NCI-H1436 treated with DMSO at 0.1 percent for 48 hours (cell line): ENCODE results near the gene TARS2.

Source experiments
- DNase-seq: peaks from one replicate; lab custom pipeline; 2025; lab: John Stamatoyannopoulos, UW

The TARS2 gene, protein sequence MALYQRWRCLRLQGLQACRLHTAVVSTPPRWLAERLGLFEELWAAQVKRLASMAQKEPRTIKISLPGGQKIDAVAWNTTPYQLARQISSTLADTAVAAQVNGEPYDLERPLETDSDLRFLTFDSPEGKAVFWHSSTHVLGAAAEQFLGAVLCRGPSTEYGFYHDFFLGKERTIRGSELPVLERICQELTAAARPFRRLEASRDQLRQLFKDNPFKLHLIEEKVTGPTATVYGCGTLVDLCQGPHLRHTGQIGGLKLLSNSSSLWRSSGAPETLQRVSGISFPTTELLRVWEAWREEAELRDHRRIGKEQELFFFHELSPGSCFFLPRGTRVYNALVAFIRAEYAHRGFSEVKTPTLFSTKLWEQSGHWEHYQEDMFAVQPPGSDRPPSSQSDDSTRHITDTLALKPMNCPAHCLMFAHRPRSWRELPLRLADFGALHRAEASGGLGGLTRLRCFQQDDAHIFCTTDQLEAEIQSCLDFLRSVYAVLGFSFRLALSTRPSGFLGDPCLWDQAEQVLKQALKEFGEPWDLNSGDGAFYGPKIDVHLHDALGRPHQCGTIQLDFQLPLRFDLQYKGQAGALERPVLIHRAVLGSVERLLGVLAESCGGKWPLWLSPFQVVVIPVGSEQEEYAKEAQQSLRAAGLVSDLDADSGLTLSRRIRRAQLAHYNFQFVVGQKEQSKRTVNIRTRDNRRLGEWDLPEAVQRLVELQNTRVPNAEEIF

DNA sequence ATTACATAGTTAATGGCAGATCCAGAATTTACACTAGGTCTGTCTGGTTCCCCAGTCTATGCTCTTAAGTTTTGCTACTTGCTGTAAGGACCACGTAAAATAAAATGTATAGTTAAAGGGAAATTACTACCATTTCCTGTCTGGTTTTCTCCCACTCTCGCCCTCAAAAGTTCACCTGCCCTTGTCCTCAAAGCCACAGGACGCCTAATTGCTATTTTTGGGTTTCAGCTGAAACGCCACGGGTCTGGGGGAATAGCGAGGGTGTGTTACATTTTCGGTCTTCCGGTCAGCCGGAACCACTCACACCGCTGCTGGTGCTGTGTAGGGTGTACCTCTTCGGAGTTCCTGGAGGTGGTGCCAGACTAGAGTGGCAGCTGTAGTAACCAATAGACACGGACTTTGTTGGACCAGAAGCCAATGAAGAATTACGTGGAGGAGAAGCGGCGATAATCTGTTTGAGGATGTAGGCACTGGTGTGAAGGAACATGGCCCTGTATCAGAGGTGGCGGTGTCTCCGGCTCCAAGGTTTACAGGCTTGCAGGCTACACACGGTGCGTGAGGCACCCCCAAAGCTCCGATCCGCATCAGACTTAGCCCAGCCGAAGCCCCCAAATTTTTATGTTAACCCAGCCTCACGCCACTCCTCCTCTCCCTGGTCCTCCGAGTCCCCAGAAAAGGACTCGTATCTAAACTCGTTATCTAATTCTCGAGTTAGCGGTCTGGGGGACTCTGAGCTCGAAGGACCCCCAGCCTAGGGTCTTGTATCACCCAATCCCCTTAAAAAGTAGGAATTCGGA, at the start of gene TARS2:
Gene TARS2 (plus strand): TSS at position 454 of the 797 bp plus-strand sequence. CDS start 32 bp downstream, at position 486.
- peak; percentile 93 for DNase-seq

DNA sequence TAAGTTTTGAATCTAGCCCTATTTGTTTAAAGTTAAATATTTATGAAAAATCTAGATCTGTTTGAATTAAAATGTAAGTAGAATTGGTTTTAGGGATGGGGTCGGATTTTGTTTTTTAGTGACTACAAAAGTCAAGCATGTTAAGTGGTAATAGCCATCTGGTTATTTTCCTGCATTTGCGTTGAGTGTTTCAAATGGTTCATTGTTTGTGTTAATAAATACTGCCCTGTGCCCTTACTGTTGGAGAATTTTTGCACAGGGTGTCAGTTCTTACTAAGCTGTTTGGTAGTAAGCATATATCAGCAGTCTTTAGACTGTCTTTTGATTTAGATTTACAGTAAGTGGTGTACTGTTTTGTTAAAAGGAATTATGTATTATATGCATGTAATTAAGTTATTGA, 46.1 kb upstream of the TARS2 start:
- DNase-seq = no peak

DNA sequence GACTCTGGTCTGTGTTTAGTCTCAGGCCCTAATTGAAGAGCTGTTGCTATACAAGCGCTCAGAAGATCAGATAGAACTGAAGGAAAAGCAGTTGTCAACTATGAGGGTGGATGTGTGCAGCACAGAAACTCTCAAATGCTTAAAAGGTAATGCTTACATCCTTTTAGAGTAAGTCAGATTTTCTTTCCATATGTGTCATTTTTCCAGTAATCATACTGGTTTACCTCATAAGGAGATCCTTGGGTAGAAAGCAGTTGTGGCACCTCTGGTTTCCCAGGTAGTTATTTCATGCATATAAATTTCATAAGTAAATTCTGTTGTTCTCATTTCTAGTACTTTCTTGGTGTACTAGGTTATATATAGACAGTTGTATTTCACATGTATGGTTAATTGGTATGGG, 43.0 kb upstream of the TARS2 start:
- no peak for DNase-seq

DNA sequence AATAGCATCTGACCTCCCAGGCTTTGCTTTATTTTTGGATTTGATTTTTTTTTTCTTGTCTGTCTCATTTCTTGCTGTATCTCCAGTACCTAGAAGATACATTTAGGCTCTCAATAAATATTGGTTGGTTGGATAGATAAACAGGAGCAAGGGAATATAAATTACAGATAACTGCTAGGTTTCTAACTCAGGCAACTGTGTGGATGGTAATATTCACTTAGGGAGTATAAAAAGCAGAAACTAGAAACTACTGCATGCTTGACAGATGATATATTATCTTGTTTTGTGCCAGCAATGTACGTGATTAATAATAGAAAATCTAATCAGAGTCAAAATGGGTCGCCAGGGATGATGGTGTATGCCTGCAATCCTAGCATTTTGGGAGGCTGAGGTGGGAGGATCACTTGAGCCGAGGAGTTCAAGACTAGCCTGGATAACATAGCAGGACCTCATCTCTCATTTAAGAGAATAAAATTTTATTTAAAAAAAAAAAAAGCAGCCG, 31.0 kb upstream of the TARS2 start:
- DNase-seq = no peak

DNA sequence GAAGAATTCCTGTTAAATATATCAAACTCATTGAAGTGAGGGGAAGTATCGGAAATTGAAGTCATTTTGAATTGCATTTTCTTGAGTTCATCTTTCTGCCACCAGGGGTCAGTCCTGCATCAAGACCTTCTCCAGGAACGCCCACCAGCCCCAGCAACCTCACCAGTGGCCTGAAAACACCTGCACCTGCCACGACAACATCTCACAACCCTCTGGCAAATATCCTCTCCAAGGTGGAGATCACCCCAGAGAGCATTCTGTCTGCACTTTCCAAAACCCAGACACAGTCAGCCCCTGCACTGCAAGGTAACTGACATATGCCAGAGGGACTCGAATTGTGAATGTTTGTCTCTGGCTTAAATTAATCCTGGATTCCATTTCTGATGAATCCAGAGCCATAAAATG, 22.8 kb upstream of the TARS2 start:
- peak; percentile 26 for DNase-seq

DNA sequence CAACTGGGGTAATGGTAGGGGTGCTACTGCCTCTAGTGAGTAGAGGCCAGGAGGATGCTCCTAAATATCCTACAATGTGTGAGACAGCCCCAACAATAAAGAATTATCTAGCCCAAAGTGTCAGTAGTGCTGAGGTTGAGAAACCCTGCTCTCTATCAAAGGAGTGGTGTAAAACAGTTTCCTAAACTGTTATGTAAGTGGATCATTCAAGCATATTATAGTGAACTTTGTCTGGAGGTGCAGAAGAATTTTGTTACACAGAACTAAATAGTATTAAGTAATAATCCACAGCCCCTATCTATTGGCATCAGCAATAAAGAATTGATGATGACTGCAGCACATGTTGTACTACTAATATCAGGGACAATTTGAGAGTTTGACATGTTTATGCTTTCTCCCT, 20.3 kb upstream of the TARS2 start:
- no peak for DNase-seq

DNA sequence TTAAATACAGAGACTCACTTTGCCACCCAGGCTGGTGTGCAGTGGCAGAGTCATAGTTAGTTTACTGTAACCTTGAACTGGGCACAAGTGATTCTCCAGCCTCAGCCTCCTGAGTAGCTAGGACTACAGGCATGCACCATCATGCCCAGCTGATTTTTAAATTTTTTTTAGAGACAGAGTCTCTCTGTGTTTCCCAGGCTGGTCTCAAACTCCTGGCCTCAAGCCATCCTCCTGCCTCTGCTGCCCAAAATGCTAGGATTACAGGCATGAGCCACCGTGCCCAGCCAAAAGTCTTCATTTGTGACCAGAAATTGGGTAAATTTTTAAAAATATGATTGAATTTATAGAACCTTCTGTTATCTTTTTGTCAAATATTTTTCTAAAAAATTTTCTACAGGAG, 17.9 kb upstream of the TARS2 start:
- no peak for DNase-seq

DNA sequence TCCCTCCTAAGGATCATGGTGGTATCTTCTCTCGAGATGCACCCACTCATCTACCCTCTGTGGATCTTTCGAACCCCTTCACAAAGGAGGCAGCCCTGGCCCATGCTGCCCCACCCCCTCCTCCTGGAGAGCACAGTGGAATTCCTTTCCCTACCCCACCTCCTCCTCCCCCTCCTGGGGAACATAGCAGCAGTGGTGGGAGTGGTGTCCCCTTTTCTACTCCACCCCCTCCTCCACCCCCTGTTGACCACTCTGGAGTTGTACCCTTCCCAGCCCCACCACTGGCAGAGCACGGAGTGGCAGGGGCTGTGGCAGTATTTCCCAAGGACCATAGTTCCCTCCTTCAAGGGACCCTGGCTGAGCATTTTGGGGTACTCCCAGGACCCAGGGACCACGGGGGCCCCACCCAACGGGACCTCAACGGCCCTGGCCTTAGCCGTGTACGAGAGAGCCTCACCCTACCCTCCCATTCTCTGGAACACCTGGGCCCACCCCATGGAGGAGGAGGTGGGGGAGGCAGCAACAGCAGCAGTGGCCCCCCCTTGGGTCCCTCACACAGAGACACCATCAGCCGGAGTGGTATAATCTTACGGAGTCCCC, 14.5 kb upstream of the TARS2 start:
- no peak for DNase-seq

DNA sequence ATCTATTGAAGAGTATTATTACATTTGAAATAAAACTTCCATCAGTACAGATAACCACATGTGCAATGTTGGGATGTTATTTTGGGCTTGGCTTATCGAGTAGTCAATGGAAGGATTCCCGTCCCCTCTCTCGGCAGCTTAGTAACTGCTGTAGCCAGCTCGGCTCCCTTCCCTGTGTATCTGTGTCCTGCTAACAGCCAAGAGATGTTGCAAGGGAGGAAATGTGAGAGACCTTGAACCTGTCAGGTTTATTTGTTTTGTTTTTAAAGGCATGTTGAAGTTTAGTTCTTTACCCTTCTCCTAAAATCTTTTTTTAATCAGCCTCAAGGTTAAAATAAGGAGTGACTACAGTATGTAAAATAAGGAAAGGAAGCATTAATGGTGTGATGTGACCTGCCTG, 13.6 kb upstream of the TARS2 start:
- DNase-seq = no peak

DNA sequence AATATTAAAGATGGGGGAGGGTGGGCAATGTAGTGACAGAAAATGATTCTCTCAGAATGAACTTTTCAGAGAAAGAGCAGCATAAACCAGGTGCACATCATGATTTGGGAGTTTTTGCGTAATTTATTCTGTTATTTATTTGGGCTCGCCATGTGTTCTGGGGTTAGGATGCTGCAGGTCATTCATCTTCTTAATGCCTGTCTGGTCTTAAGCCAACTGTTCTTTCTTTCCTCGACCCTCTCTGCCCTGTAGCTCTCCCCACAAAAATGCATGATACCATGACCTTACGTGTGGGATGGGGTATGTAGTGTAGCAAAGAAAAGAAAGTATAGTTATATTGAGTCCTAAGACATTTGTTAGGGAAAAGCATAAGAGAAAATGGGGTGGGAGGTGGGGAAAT, 12.3 kb upstream of the TARS2 start:
- DNase-seq = no peak

DNA sequence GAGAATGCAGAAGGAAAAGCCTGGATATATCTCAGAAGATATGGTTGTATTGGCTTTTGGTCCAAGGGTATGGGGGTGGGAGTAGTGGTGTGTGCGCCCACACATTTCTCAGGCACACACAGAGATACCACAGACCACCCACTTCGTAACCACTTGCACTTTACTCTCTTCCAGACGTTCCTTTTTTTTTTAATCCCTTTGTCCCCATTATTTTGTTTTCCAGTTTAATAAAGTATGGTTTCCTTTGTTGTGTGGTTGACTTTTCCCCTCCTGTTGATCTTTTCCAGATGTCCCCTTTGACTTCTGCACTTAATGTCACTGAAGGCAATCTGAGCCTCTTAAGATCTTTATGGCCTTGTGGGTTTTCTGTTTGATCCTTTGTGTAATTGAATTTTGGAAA, 10.5 kb upstream of the TARS2 start:
- DNase-seq = no peak

DNA sequence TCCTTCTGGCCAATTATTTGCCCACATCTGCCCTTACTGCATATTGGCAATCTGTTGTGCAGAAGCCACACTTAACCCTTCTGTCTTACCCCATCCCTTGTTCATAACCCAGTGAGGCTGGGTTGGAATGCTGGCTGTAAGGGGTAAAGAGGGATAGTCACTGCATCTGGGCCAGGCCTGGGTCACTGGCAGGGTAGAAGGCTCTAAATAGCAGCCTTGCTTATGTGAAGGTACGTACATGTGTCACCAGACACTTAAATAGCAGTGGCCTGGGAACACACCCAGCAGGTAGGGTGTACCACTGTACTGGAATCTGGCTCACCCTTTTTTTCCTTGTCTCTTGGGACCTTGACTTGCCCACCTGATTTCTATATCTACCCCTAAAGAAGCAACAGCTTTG, 9.9 kb upstream of the TARS2 start:
- no peak for DNase-seq

DNA sequence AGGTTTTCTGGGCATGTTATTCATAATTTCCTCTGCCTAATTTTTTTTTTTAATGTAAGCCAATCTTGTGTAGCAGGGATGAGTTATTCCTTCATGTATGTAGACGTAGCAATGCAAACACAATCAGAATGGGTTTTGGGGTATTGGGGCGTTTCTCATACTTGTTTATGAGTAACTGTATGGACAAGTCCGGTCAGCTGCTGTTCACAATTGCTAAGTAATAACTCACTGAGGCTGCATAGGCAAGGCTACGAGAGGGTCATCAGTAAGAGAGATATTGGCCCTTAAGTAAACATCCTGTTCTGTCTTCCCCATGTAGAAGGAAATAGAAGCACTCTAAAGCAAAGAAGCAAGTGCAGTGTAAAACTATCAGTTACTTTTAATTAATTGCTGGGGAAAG, 9.5 kb upstream of the TARS2 start:
- DNase-seq = no peak

DNA sequence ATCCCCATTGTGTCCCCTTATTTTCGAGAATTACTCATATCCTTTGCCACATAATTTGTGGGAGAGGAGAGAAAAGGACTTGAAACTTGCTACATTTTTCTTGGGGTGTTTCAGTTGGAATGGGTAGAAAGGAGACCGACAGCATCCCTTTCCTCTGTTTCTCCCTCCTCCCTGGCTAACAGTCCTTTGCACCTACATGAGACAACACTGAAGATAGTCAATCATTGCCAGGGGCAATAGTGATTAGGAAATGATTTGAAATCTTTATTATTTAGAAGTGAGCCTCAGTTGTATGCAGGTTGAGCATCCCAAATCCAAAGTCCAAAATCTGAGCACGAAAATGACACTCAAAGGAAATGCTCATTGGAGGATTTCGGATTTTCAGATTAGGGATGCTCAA, 7.8 kb upstream of the TARS2 start:
- DNase-seq = no peak

DNA sequence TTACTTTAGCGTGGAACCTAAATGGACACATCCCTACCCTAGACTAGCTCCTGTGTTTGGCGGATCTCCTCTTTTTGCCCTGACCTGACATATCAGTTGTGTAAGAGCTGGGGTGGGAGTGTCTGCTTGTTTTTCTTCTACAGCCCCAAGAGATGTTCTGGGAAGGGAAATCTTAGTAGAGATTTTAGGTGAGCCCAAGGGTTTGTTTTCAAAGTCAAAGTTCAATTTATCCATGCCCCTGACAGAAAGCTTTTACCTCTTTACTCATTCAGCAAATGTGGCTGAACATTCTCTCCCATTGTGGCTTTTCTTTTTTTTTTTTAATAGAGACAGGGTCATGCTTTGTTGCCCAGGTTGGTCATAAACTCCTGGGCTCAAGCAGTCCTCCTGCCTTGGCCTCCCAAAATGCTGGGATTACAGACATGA, 7.3 kb upstream of the TARS2 start:
- no peak for DNase-seq

DNA sequence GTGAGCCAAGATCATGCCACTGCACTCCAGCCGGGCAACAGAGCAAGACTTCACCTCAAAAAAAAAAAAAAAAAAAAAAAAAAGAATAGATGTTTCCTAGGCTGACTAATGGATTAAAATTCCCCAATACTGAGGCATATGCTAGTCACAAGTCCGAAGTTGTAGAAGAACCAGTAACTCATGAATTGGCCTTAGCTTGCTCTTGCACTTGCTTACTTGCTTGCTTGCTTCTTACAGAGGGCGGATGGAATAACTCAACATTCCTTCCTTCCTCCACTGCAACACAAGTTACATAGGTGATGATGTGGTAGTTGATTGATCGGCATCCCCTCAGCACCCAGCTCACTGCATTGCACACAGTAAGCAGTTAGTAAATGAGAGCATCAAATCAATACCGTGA, 2.8 kb upstream of the TARS2 start:
- no peak for DNase-seq

DNA sequence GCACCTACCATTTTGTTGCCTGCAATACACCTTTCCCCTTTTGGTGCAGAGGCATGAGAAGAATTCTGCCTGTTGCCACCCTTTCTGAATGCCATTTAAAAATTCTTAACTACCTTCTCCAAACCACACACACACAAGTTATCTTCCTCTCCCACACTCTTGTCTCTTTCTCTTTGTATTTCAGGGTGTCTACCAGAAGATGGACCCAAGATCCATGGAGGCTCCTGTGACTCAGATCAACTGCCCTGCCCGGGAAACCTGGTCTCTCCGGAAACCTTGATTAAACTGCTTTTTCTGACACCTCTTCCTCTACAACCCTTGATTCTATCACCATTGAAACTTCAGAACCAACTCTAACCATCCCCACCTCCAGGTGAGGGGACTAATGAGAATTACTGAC, 2.4 kb upstream of the TARS2 start:
- DNase-seq = no peak

DNA sequence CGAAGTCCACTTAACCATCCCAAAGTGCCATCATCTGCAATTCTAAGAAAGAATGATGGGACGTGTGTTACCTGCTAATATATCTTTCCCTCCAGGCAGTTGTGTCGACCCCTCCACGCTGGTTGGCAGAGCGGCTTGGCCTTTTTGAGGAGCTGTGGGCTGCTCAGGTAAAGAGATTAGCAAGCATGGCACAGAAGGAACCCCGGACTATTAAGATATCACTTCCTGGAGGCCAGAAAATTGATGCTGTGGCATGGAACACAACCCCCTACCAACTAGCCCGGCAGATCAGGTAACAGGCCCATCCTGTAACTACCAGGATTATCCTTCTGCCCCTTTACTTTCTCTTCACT, 520 bp downstream of the TARS2 start:
- no peak for DNase-seq

DNA sequence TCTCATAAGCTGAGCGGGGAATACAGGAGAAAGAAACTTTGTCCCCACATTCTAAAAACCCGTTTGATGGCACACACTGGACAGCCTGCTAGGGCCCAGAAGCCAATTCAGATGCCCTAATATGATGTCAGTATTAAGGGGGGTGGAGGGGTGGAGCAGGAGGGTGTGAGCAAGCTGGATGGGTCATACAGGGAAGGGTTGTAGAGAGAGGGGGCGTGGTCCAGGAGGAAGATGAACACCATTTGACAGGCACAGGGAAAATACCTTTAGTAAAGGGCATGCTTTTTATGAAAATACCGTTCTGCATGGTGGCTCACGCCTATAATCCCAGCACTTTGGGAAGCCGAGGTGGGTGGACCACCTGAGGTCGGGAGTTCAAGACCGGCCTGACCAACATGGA, 6.0 kb downstream of the TARS2 start:
- DNase-seq = no peak

DNA sequence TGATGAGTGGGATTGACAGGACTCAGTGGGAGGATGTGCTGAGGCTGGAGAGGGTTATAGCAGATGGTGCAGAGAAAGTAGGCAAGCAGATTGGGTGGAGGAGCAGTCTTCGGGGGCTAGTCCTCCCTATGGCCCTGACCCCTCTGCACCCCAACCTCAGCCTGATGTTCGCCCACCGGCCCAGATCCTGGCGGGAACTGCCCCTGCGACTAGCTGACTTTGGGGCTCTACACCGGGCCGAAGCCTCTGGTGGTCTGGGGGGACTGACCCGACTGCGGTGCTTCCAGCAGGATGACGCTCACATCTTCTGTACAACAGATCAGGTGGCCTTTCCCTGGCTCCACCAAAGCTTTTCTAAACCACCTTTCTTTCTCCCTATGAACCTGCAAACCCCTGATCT, 11.1 kb downstream of the TARS2 start:
- DNase-seq = no peak

DNA sequence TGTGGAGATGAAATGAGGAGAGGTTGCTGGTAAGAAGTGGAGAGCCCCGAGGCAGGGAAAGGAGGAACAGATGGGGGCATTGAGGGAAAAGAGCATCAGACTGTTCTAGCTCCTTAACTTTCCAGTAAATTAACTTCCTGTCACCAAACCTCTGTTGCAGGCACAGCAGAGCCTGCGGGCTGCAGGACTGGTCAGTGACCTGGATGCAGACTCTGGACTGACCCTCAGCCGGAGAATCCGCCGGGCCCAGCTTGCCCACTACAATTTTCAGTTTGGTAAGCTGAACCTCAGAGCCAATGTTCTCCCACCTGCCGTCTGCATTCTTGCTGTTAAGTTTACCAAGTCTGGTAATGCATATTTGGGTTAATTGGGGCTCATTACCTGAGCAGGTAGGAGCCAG, 18.2 kb downstream of the TARS2 start:
- no peak for DNase-seq
